Stimulated activated CD8-positive, alpha-beta memory T cell treated with anti-CD3 and anti-CD28 coated beads, Interleukin-4, amount 100 ng/mL, for 4 hours (primary cell): Measurements from ENCODE around the gene YES1.

Experiments
- DNase-seq, 2 donors: peaks; one replicate each; pipeline ENCODE4 v3.0.0-alpha.2; 2020; ENCODE audit warnings: low read depth in 2 of 2, low spot score in 1 of 2

Gene YES1

GRCh38 chr18:811892-812375 is at the start of gene YES1:
TSS of gene YES1 (minus strand) at chr18:812242. CDS start at chr18:756827, 55,415 bp downstream.
- peak in 1 of 2 donors; percentile 42 for DNase-seq

- DNase-seq, result no peak
Observed at GRCh38 chr18:857986-858385, 45.9 kb upstream of the YES1 start.

GRCh38 chr18:853471-853870 is 41.4 kb upstream of the YES1 start:
- DNase-seq, result no peak

- no peak for DNase-seq
Observed at GRCh38 chr18:850960-851359, 38.9 kb upstream of the YES1 start.

GRCh38 chr18:849021-849420 is 37.0 kb upstream of the YES1 start:
- no peak for DNase-seq

- DNase-seq, result no peak
Observed at GRCh38 chr18:848062-848861, 36.2 kb upstream of the YES1 start.

- no peak for DNase-seq
Observed at GRCh38 chr18:845152-845819, 33.2 kb upstream of the YES1 start.

- DNase-seq, result no peak
Observed at GRCh38 chr18:841647-842370, 29.8 kb upstream of the YES1 start.

- DNase-seq, result no peak
Observed at GRCh38 chr18:840516-840915, 28.5 kb upstream of the YES1 start.

GRCh38 chr18:840023-840408 is 28.0 kb upstream of the YES1 start:
- no peak for DNase-seq

GRCh38 chr18:839224-840022 is 27.4 kb upstream of the YES1 start:
- peak; percentile 69 to 91 for DNase-seq

- no peak for DNase-seq
Observed at GRCh38 chr18:837922-838321, 25.9 kb upstream of the YES1 start.

- no peak for DNase-seq
Observed at GRCh38 chr18:834082-834720, 22.2 kb upstream of the YES1 start.

- no peak for DNase-seq
Observed at GRCh38 chr18:833197-833596, 21.2 kb upstream of the YES1 start.

GRCh38 chr18:832085-832681 is 20.1 kb upstream of the YES1 start:
- no peak for DNase-seq

GRCh38 chr18:830315-830901 is 18.4 kb upstream of the YES1 start:
- no peak for DNase-seq

- DNase-seq, result no peak
Observed at GRCh38 chr18:829432-829831, 17.4 kb upstream of the YES1 start.

- no peak for DNase-seq
Observed at GRCh38 chr18:827093-827677, 15.1 kb upstream of the YES1 start.

GRCh38 chr18:825891-826585 is 14.0 kb upstream of the YES1 start:
- no peak for DNase-seq
